Activated CD4-positive, alpha-beta T cell treated with anti-CD3 and anti-CD28 coated beads, Interleukin-2, amount 50 U/mL, for 16 hours (primary cell): Measurements from ENCODE around the gene TESK1.
A peak's percentile ranks its signal among the peaks of the same experiment; 100 is the strongest.
"Not testable (repeated sequence)": the region's sequence is repeated elsewhere in the genome, so short reads cannot be mapped to it uniquely, and the experiment has no call there.

Source experiments
- DNase-seq: peaks from one replicate; pipeline ENCODE4 v3.0.0-alpha.2; 2020

Gene TESK1

GRCh38 chr9:35616681-35617459 is 11.8 kb downstream of the TESK1 start:
- DNase-seq = peak; percentile 72

- DNase-seq = no peak
Observed at GRCh38 chr9:35617548-35617947, 12.5 kb downstream of the TESK1 start.

DNA sequence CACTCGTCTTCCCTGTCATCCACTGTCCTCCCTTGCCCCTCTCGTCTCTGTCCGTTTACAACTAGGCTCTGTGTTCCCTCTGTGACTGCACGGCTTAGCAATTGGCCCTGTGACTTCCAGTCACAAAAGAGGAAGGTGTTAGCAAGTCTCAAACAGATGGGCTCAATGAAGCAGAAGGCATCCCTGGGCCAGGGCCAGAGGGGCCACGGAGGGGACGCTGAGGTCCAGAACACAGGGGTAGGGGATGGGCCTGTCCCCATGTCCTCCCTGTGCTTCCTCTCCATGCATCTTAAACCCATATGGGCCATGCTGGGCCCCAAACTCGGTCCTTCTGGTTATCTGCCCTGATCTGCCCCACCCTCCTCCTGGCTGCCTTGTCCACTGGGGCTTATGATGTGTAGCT is 13.3 kb downstream of the TESK1 start, which contains the start of gene CD72:
TSS of gene CD72 (minus strand) at position 89 of the 403 bp plus-strand sequence. CDS start 110 bp downstream, outside the sequence.
- DNase-seq = no peak

- DNase-seq = peak; percentile 50
Observed at GRCh38 chr9:35618854-35619799, 14.1 kb downstream of the TESK1 start.

DNA sequence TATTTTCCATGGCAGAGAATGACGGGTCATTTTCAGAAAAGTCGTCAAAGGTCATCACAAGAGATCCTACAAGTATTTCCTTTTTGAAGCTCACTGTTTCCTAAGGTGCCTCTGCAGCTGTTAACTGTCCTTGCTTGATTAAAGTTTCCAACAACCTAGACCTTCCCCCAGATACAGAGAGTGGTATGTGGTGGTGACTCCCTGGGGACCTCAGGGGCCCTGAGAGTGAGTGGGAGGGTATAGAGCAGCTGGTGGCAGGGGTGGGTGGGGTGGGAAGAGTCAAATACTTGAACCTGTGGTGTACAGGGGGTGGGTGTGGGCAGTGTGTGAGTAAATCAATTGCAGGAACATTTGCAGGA is 14.7 kb downstream of the TESK1 start:
- no peak for DNase-seq

- no peak for DNase-seq
Observed at GRCh38 chr9:35627575-35627974, 22.5 kb downstream of the TESK1 start.

DNA sequence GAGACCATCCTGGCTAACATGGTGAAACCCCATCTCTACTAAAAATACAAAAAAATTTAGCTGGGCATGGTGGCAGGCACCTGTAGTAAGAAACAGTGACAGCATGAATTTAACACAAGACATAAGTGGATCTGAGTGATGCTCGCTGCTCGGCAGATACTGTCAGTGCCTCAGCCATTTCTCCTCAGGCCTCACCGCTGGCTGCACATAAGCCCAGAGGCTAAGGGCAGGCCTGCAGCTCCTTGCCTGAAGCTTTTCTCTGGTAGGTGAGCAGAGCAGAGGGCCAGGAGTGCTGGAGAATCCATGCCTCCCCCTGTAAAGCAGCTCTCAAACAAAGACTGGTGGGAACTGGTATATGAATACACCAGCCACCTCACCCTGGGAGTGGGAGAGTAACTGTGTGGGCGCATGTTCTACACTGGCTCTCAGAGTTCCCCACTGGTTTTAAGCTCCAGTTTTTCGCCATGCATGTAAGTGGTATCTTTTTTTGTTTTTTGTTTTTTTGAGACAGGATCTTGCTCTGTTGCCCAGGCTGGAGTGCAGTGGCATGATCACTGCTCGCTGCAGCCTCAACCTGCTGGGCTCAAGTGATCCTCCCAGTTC is 23.4 kb downstream of the TESK1 start:
- no peak for DNase-seq

DNA sequence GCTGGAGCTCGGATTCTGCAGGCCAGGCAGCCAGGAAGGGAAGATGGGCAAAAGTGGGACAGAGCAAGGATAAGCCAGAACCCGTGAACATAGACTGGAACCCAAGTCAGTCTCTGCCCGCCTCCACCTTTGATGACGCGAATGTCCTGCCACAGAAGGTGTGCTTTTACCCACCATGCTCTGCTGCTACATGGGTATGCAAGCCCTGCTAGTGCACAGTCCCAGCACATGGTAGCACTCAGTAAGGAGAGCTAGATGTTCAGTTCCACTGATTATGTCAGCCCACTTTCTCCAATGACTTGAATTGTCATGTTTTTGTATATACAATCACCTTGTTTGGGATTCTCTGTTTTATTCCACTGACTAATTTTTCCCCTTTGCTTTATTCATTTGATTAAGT is 24.5 kb downstream of the TESK1 start:
- no peak for DNase-seq

GRCh38 chr9:35635730-35636129 is 30.7 kb downstream of the TESK1 start:
- DNase-seq = no peak

GRCh38 chr9:35636135-35636876 is 31.2 kb downstream of the TESK1 start:
- no peak for DNase-seq

- not testable (repeated sequence) for DNase-seq
Observed at GRCh38 chr9:35636877-35637246, 31.8 kb downstream of the TESK1 start.

DNA sequence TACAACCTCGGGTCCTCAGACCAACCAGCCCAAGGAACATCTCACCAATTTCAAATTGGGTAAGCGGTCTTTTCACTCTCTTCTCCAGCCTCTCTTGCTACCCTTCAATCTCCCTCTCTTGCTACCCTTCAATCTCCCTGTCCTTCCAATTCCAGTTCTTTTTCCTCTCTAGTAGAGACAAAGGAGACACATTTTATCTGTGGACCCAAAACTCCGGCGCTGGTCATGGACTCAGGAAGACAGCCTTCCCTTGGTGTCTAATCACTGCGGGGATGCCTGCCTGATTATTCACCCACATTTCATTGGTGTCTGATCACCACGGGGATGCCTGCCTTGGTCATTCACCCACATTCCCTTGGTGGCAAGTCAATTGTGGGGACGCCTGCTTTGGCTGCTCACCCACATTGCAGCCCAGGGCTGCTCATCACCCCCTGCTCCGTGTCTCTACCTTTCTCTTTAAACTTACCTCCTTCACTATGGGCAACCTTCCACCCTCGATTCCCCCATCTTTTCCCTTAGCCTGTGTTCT is 32.4 kb downstream of the TESK1 start:
- not testable (repeated sequence) for DNase-seq

DNA sequence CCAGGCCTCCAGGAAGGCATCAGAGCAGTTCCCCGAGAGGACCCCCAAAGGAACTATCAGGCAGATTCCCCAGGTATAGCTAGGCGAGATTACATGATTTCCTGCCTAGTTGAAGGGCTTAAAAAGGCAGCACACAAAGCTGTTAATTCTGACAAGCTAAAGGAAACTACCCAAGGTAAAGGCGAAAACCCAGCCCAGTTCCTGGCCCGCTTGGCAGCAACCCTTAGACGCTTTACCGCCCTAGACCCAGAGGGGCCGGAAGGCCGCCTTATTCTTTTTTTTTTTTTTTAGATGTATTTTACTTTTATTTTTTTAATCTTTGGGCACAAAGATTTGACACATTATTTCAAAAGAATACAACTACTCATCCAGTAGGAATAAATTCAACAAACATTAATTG is 33.7 kb downstream of the TESK1 start:
- DNase-seq = not testable (repeated sequence)

- DNase-seq = not testable (repeated sequence)
Observed at GRCh38 chr9:35639225-35639624, 34.2 kb downstream of the TESK1 start.

GRCh38 chr9:35639631-35640030 is 34.6 kb downstream of the TESK1 start:
- no peak for DNase-seq

DNA sequence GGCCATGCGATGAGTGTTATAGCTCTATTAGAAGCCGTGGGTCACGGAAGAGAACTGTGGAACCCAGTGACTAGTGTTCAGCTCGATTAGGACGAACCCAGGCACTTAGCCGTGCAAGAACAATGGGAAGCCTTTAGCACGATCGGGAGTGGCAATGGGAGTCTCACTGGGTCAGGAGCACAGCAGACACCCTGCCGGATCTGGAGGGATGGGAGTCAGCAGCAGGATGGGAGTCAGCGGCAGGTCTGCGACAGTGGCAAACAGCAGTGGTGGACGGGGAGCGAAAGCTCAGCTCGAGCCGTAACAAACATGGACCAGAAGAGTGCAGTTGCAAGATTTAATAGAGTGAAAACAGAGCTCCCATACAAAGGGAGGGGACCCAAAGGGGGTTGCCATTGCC is 35.4 kb downstream of the TESK1 start:
- not testable (repeated sequence) for DNase-seq

GRCh38 chr9:35641478-35641877 is 36.4 kb downstream of the TESK1 start:
- not testable (repeated sequence) for DNase-seq

- no peak for DNase-seq
Observed at GRCh38 chr9:35643046-35643445, 38.0 kb downstream of the TESK1 start.

- not testable (repeated sequence) for DNase-seq
Observed at GRCh38 chr9:35645736-35646135, 40.7 kb downstream of the TESK1 start.

- DNase-seq = no peak
Observed at GRCh38 chr9:35646153-35646532, 41.1 kb downstream of the TESK1 start.

GRCh38 chr9:35646533-35647265 is 41.6 kb downstream of the TESK1 start:
- peak; percentile 93 for DNase-seq
